GM12878 (cell line): Measurements from ENCODE around the gene PEMT. TPM values are rescaled to one million over a fixed set of nuclear protein-coding genes. Genes with fewer than 3 reads are reported as not detected.

ENCODE experiments used
- ATAC-seq: fragments of 200-7000 bp; cut with Tn5 transposase; 3 replicates; pipeline ENCODE4 v1.9.1; 2020; ENCODE audit warnings: mild to moderate bottlenecking, moderate library complexity
- BruUV-seq: library from RNA; stranded (reverse); fragments of 400-500 nt; replicated peaks from 2 replicates; lab custom pipeline; 2021; lab: Mats Ljungman, UMichigan
- CTCF ChIA-PET: fragments of 300-600 bp; sonication (Branson Sonifier 250); formaldehyde crosslinking; extraction: SDS; loops from one replicate; lab custom pipeline; 2021; ENCODE audit warnings: inconsistent platforms; lab: Yijun Ruan, JAX
- POLR2A ChIA-PET: fragments of 350-600 bp; formaldehyde crosslinking; extraction: SDS; loops from one replicate; lab custom pipeline; 2021; ENCODE audit warnings: inconsistent platforms; lab: Charles Lee
- RAD21 ChIA-PET: fragments of 300-600 bp; sonication (Branson Sonifier 250); formaldehyde crosslinking; loops from one replicate; lab custom pipeline; 2023; ENCODE audit warnings: antibody characterized with exemption; ENCODE audit not compliant: unreplicated experiment; lab: Charles Lee
- SMC1A ChIA-PET: fragments of 300-600 bp; sonication (Branson Sonifier 250); formaldehyde crosslinking; loops from one replicate; lab custom pipeline; 2023; ENCODE audit not compliant: unreplicated experiment, uncharacterized antibody; lab: Charles Lee
- DNase-seq: peaks from one replicate; pipeline ENCODE4 v3.0.0-alpha.2; 2011; ENCODE audit warnings: low read depth, low spot score
- FAIRE-seq: peaks from 3 replicates; lab custom pipeline; 2011; peaks lifted over from hg19 to GRCh38; lab: Jason Lieb, UNC
- H2AFZ ChIP-seq: 2 replicates; pipeline ENCODE4 v1.6.0; 2011; ENCODE audit warnings: low read depth, low read length, control low read depth; ENCODE audit not compliant: control insufficient read depth
- H3K27ac ChIP-seq: 2 replicates; pipeline ENCODE4 v1.5.1; 2011; ENCODE audit warnings: control low read depth; ENCODE audit not compliant: control insufficient read depth, insufficient read depth
- H3K27me3 ChIP-seq, 2 experiments: replicated peaks in 1 of 2; 2 replicates each; pipeline versions ENCODE4 v1.6.0 to v1.6.1; 2011; ENCODE audit warnings: low read length in 1 of 2; ENCODE audit not compliant: control insufficient read depth in 2 of 2, insufficient read depth in 2 of 2
- H3K36me3 ChIP-seq, 2 experiments: 2 replicates each; pipeline ENCODE4 v1.5.1; 2011; ENCODE audit warnings: low read length in 1 of 2; ENCODE audit not compliant: control insufficient read depth in 2 of 2, insufficient read depth in 2 of 2
- H3K4me1 ChIP-seq: 2 replicates; pipeline ENCODE4 v1.6.1; 2011; ENCODE audit warnings: mild to moderate bottlenecking, low read length, moderate library complexity, mixed read lengths; ENCODE audit not compliant: control insufficient read depth, insufficient read depth
- H3K4me2 ChIP-seq: 2 replicates; pipeline ENCODE4 v1.6.0; 2011; ENCODE audit warnings: control low read depth; ENCODE audit not compliant: control insufficient read depth, insufficient read depth
- H3K4me3 ChIP-seq: fragments of 200-600 bp; sonication (generic); 2 replicates; pipeline ENCODE4 v1.5.1; 2016
- H3K79me2 ChIP-seq: 2 replicates; pipeline ENCODE4 v1.6.0; 2011; ENCODE audit warnings: low read length; ENCODE audit not compliant: control insufficient read depth, insufficient read depth
- H3K9ac ChIP-seq: 2 replicates; pipeline ENCODE4 v1.8.0; 2011; ENCODE audit warnings: low read length, control low read depth, mixed read lengths; ENCODE audit not compliant: control insufficient read depth, insufficient read depth
- H3K9me3 ChIP-seq: replicated peaks from 3 replicates; pipeline ENCODE4 v1.5.1; 2011; ENCODE audit warnings: mild to moderate bottlenecking, low read length; ENCODE audit not compliant: control insufficient read depth, insufficient read depth
- H4K20me1 ChIP-seq: 2 replicates; pipeline ENCODE4 v1.6.0; 2011; ENCODE audit not compliant: control insufficient read depth, insufficient read depth
- MEF2B ChIP-seq: fragments of 450-650 bp; IDR thresholded peaks from 2 replicates; pipeline ENCODE4 v1.6.1; 2018; ENCODE audit warnings: mild to moderate bottlenecking, moderate library complexity; ENCODE audit not compliant: partially characterized antibody, poor library complexity, severe bottlenecking
- NBN ChIP-seq: fragments of 450-650 bp; IDR thresholded peaks from 2 replicates; pipeline ENCODE4 v1.6.1; 2016
- PKNOX1 ChIP-seq: fragments of 450-650 bp; IDR thresholded peaks from 2 replicates; pipeline ENCODE4 v1.6.1; 2016; ENCODE audit warnings: mild to moderate bottlenecking
- RAD51 ChIP-seq: fragments of 450-650 bp; IDR thresholded peaks from 2 replicates; pipeline ENCODE4 v1.6.1; 2016; ENCODE audit warnings: moderate library complexity, mild to moderate bottlenecking, inconsistent platforms
- RB1 ChIP-seq: fragments of 450-650 bp; formaldehyde crosslinking; IDR thresholded peaks from 2 replicates; pipeline ENCODE4 v1.6.1; 2017; ENCODE audit warnings: mild to moderate bottlenecking, borderline replicate concordance
- SP1 ChIP-seq: IDR thresholded peaks from one replicate; pipeline ENCODE4 v1.6.1; 2011; ENCODE audit warnings: low read depth, low read length
- WGBS: methylation state at CpG from one replicate; pipeline ENCODE4 v1.1.6; 2016; ENCODE audit warnings: low lambda C conversion rate; ENCODE audit not compliant: insufficient replicate concordance, insufficient coverage; ENCODE audit errors: missing lambda C conversion rate; 5-methylcytosine and 5-hydroxymethylcytosine counted together
- in situ Hi-C: fragments of 300-500 bp; cut with MboI; formaldehyde crosslinking; loops from 9 replicates; pipeline ENCODE4 v1.14.3; 2018; ENCODE audit warnings: mixed read lengths
- intact Hi-C: fragments of 100-400 bp; cut with micrococcal nuclease; formaldehyde crosslinking; loops from one replicate; pipeline ENCODE4 v1.14.2; 2022; ENCODE audit not compliant: unreplicated experiment
- polyA plus RNA-seq, 11 experiments: library from polyadenylated mRNA; depleted of rRNA in 4 of 11; unstranded in 6 of 11; stranded (reverse) in 5 of 11; fragments of >200 nt; fragmentation: Nextera tagmentation in 4 of 11; fragmentation: Illumina TruSeq in 1 of 11; extraction: Ambion mirVana in 4 of 11; extraction: Trizol in 1 of 11; gene quantifications; 1 replicate in 1 of 11; 2 replicates in 10 of 11; pipeline versions ENCODE4 v1.2.1 to v1.2.3, GENCODE V29; 2011 to 2016; ENCODE audit warnings: inconsistent platforms in 2 of 11, missing spikeins in 2 of 11, low read depth in 1 of 11
- total RNA-seq, 4 experiments: library from RNA; depleted of rRNA in 3 of 4; stranded (reverse); fragments of >200 nt in 3 of 4; fragmentation: Illumina TruSeq in 1 of 4; extraction: Trizol in 1 of 4; gene quantifications; 2 replicates each; pipeline versions ENCODE4 v1.2.1 to v1.2.3, GENCODE V29; 2013 to 2021

PEMT gene
- total and polyA plus RNA-seq, 10 of the 15 experiments (the other 5 are each of a cell fraction or from before 2014, with no cell fraction given) = 2.8 to 44.7 (median 25.4) TPM

GRCh38 chr17:17606416-17607000 lies 15.0 kb upstream of the PEMT start:
- no peaks in the 10 kb centered on the region for H4K20me1 ChIP-seq
- in situ Hi-C loops = no loop called here
- intact Hi-C loops = no loop called here
- H3K4me3 ChIP-seq = no peak overlapping the region
- WGBS = 30% methylated on average over 7 of the region's 7 CpGs
- no peak overlapping the region for H2AFZ ChIP-seq
- ChIA-PET CTCF (no interaction called here), RAD21 (no interaction called here), POLR2A (no interaction called here), SMC1A (no interaction called here)
- H3K4me1 ChIP-seq = no peaks in the 10 kb centered on the region
- TF ChIP-seq RB1 (no peak), NBN (no peak)
- H3K36me3 ChIP-seq = no peaks in the 10 kb centered on the region
- no peak overlapping the region for H3K27ac ChIP-seq
- H3K27me3 ChIP-seq = no peaks in the 10 kb centered on the region
- H3K79me2 ChIP-seq = no peaks in the 10 kb centered on the region
- DNase-seq = no peak
- no peak overlapping the region for H3K9ac ChIP-seq
- no peak for FAIRE-seq
- BruUV-seq = no TSS peak
- no peak overlapping the region for H3K4me2 ChIP-seq
- ATAC-seq = no peak
- H3K9me3 ChIP-seq = no peaks in the 10 kb centered on the region; the same call in 2 of the 3 replicates

DNA sequence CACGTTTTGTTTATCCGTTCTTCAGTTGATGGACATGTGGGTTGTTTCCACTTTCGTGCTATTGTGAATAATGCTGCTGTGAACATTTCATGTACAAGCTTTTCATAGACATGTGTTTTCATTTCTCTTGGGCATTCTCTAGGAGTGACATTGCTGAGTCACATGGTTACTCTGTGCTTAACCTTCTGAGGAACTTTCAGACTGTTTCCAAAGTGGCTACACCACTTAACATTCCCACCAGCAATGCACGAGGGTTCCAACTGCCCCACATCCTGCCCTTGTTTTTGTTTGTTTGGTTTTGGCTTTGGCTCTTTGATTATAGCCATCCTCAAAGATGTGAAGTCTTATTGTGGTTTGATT lies 14.2 kb upstream of the PEMT start:
- no peak overlapping the region for H3K4me2 ChIP-seq
- no peaks in the 10 kb centered on the region; the same call in 2 of the 3 replicates for H3K9me3 ChIP-seq
- 16% methylated on average over 4 of the region's 4 CpGs for WGBS
- ChIA-PET RAD21 (no interaction called here), POLR2A (no interaction called here), SMC1A (no interaction called here), CTCF (no interaction called here)
- no peaks in the 10 kb centered on the region for H3K27me3 ChIP-seq
- H3K4me3 ChIP-seq = no peak overlapping the region
- in situ Hi-C loops (no loop called here), intact Hi-C loops (no loop called here)
- H3K79me2 ChIP-seq = no peaks in the 10 kb centered on the region
- no TSS peak for BruUV-seq
- no peak overlapping the region for H3K27ac ChIP-seq
- no peak overlapping the region for H3K9ac ChIP-seq
- H3K36me3 ChIP-seq = no peaks in the 10 kb centered on the region
- no peaks in the 10 kb centered on the region for H3K4me1 ChIP-seq
- DNase-seq (no peak), FAIRE-seq (no peak), ATAC-seq (no peak)
- no peak overlapping the region for H2AFZ ChIP-seq
- no peaks in the 10 kb centered on the region for H4K20me1 ChIP-seq
- TF ChIP-seq PKNOX1 (peak; percentile 80), MEF2B (peak; percentile 52), SP1 (no peak), RAD51 (0 out of 2 replicates have a peak, but pooled peaks have one; percentile 17)
- TF ChIP-seq, all 136 proteins: peak for 3
